Ovary (tissue), 9 donors: ENCODE results near the gene ANKRD39. TPM values are rescaled to one million over a fixed set of nuclear protein-coding genes. Genes with fewer than 3 reads are reported as not detected.

Source experiments
- DNase-seq, 5 donors: peaks; one replicate each; pipeline ENCODE4 v3.0.0-alpha.2; 2019 to 2020
- H3K27ac ChIP-seq, 2 donors: fragments of 200-600 bp; one replicate each; pipeline versions ENCODE4 v1.5.1 to v1.8.0; 2019 to 2022
- H3K27me3 ChIP-seq: fragments of 200-600 bp; one replicate; pipeline ENCODE4 v1.8.0; 2022
- H3K36me3 ChIP-seq: fragments of 200-600 bp; sonication (generic); one replicate; pipeline ENCODE4 v1.5.1; 2019
- H3K4me1 ChIP-seq: one replicate; pipeline ENCODE4 v1.8.1; 2013; ENCODE audit warnings: mild to moderate bottlenecking, moderate library complexity; ENCODE audit not compliant: insufficient read depth
- H3K4me3 ChIP-seq: fragments of 200-600 bp; sonication (generic); one replicate; pipeline ENCODE4 v1.5.1; 2017
- H3K9me3 ChIP-seq, 2 donors: fragments of 200-600 bp in 1 of 2; sonication (generic) in 1 of 2; one replicate each; pipeline versions ENCODE4 v1.5.1 to v1.8.1; 2013 to 2019; ENCODE audit warnings: mild to moderate bottlenecking in 1 of 2, moderate library complexity in 1 of 2
- CTCF ChIP-seq, 3 donors: fragments of 450-650 bp in 2 of 3; fragments of 200-600 bp in 1 of 3; IDR thresholded peaks; one replicate each; pipeline versions ENCODE4 v1.5.1 to v1.8.0; 2016 to 2022; ENCODE audit warnings: antibody characterized with exemption in 3 of 3, mild to moderate bottlenecking in 1 of 3
- EP300 ChIP-seq: sonication (generic); formaldehyde crosslinking; IDR thresholded peaks from one replicate; pipeline ENCODE4 v1.6.1; 2017; ENCODE audit warnings: antibody characterized with exemption
- POLR2A ChIP-seq: fragments of 450-650 bp; IDR thresholded peaks from one replicate; pipeline ENCODE4 v1.6.1; 2017; ENCODE audit warnings: antibody characterized with exemption, mild to moderate bottlenecking, moderate library complexity
- WGBS, 3 donors: extraction: QIAGEN DNeasy Blood & Tissue Kit in 1 of 3; methylation state at CpG; one replicate each; pipeline versions ENCODE4 v1.1.5 to v1.1.7; 2013 to 2017; 5-methylcytosine and 5-hydroxymethylcytosine counted together
- intact Hi-C, 4 donors: fragments of 100-400 bp; cut with DNase I; formaldehyde crosslinking; loops; one replicate each; pipeline versions ENCODE4 v1.11.0 to v1.15.1; 2022 to 2023
- polyA plus RNA-seq, 2 donors: library from polyadenylated mRNA; stranded (reverse); fragments of 200-250 nt in 1 of 2; fragments of 350-450 nt in 1 of 2; fragmentation: Illumina TruSeq in 1 of 2; extraction: RNeasy Lipid Tissue Mini Kit (QIAGEN cat#74804) in 1 of 2; gene quantifications; one replicate each; pipeline ENCODE4 v1.2.3, GENCODE V29; 2013 to 2014
- total RNA-seq, 7 donors: library from RNA; depleted of rRNA in 2 of 7; stranded (reverse); fragments of >200 nt in 2 of 7; fragmentation: NEBNext Ultra II Directional in 3 of 7; extraction: Animal tissue kit (Norgen Biotek cat#: 25700) in 3 of 7; gene quantifications; one replicate each; pipeline versions ENCODE4 v1.1.0 to v1.2.4, GENCODE V29; 2016 to 2023
- donor health status: DM: no; HTN: no; CAD: no; lungs with moderate emphysema.
- donor health status: DM: no; HTN: no; CAD: no.
- donor health status: Bipolar disorder and iron deficiency.
- donor health status: DM: yes; HTN: yes; CAD: no.
- donor health status: DM: no; HTN: no; CAD: no.
- donor health status: DM: yes; HTN: yes; CAD: no.

The ANKRD39 gene
- total and polyA plus RNA-seq, 9 donors: 2.6 to 14.7 (median 12.7) TPM

GRCh38 chr2:96801786-96802595, 55.8 kb downstream of the ANKRD39 start:
- TF ChIP-seq EP300: no peak
- TF ChIP-seq CTCF (IDR thresholded peaks at IDR 0.05): no peak
- TF ChIP-seq POLR2A: no peak
- no peaks in the 10 kb centered on the region for H3K9me3 ChIP-seq
- intact Hi-C loops: loop anchor here in 1 of 4 donors (5.0 kb wide), 1 partner anchor 270 kb away; no protein-coding TSS in a partner anchor
- no peaks in the 10 kb centered on the region for H3K36me3 ChIP-seq
- H3K4me1 ChIP-seq: no peaks in the 10 kb centered on the region
- DNase-seq: no peak
- no peak overlapping the region for H3K27ac ChIP-seq
- no peaks in the 10 kb centered on the region for H3K27me3 ChIP-seq
- no peak overlapping the region for H3K4me3 ChIP-seq
- WGBS, 3 donors: 91 to 94% (median 92%) methylated on average over 10 of the region's 10 CpGs

DNA sequence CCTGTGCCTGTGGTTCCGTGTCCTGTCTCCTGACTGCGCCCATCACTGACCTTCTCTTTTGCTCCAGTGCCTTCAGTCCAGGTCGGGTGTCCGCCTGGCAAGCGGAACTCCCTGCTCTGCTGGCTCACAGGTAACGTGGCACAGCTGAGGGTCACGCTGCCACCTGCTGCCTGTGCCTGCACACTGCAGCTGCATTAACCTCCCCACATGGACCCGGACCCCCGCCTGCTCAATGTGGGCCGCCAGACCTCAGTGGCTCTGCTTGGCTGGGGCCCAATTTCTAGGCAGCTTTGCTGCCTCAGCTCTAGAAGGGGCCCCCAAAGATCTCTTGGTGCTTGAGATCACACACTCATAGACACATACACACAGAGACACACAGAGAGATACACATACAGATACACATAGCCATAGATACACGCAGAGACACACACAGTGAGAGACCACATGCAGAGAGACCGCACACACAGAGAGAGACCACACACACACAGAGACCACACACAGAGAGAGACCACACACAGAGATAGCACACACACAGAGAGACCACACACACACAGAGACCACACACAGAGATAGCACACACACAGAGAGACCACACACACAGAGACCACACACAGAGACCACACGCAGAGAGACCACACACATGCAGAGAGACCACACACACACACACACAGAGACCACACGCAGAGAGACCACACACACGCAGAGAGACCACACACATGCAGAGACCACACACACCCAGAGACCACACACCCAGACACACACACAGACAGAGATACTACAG, 56.6 kb downstream of the ANKRD39 start:
- Histone ChIP-seq H3K36me3 (no peaks in the 10 kb centered on the region), H3K9me3 (no peaks in the 10 kb centered on the region), H3K4me1 (no peaks in the 10 kb centered on the region), H3K27ac (no peak overlapping the region), H3K27me3 (no peaks in the 10 kb centered on the region), H3K4me3 (no peak overlapping the region)
- no peak for TF ChIP-seq EP300
- TF ChIP-seq CTCF (IDR thresholded peaks at IDR 0.05): peak; percentile 43 to 60 (median 58)
- 60 to 67% (median 61%) methylated on average over 15 of the region's 15 CpGs for WGBS, 3 donors
- intact Hi-C loops: loop anchor here in 1 of 4 donors (5.0 kb wide), 1 partner anchor 269 kb away; no protein-coding TSS in a partner anchor
- peak; percentile 66 to 79 (median 72) for DNase-seq

- WGBS, 3 donors: 91 to 93% (median 92%) methylated on average over 27 of the region's 27 CpGs
- Histone ChIP-seq H3K4me3 (no peak overlapping the region), H3K9me3 (no peaks in the 10 kb centered on the region), H3K36me3 (no peaks in the 10 kb centered on the region), H3K4me1 (no peaks in the 10 kb centered on the region), H3K27ac (no peak overlapping the region), H3K27me3 (no peaks in the 10 kb centered on the region)
- intact Hi-C loops: loop anchor here in 1 of 4 donors (5.0 kb wide), 1 partner anchor 268 kb away; no protein-coding TSS in a partner anchor
- DNase-seq: peak in 1 of 5 donors; percentile 31
- TF ChIP-seq CTCF (IDR thresholded peaks at IDR 0.05) (no peak), EP300 (no peak), POLR2A (no peak)
Observed at GRCh38 chr2:96800061-96801004, 57.5 kb downstream of the ANKRD39 start.

DNA sequence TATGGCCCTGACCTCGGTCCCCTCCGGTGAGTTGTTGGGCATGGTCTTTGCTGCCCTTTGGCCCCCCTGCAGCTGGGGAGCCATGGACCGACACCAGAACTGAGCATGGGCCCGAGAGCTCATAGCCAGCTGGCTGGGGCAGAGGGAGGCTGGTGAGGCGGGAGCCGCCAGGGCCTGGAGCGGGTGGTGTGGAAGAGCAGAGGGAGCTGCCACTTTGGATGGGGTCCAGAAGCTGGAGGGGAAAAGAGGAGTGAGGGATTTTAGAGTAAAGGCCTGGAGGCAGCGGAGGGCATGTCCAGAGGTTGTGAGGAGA, 58.2 kb downstream of the ANKRD39 start:
- 88 to 93% (median 88%) methylated on average over 8 of the region's 8 CpGs for WGBS, 3 donors
- no peak for DNase-seq
- Histone ChIP-seq H3K27me3 (no peaks in the 10 kb centered on the region), H3K36me3 (no peaks in the 10 kb centered on the region), H3K27ac (no peak overlapping the region), H3K9me3 (no peaks in the 10 kb centered on the region), H3K4me3 (no peak overlapping the region), H3K4me1 (no peaks in the 10 kb centered on the region)
- TF ChIP-seq EP300 (no peak), CTCF (IDR thresholded peaks at IDR 0.05) (no peak), POLR2A (no peak)
- intact Hi-C loops: no loop called here
